Hepatic stellate cell (primary cell): ENCODE results near the gene EPHA10.
"Not testable (repeated sequence)": the region's sequence is repeated elsewhere in the genome, so short reads cannot be mapped to it uniquely, and the experiment has no call there.

Source experiments
- DNase-seq: peaks from one replicate; pipeline ENCODE4 v3.0.0; 2011; ENCODE audit warnings: low spot score

The EPHA10 gene

DNA sequence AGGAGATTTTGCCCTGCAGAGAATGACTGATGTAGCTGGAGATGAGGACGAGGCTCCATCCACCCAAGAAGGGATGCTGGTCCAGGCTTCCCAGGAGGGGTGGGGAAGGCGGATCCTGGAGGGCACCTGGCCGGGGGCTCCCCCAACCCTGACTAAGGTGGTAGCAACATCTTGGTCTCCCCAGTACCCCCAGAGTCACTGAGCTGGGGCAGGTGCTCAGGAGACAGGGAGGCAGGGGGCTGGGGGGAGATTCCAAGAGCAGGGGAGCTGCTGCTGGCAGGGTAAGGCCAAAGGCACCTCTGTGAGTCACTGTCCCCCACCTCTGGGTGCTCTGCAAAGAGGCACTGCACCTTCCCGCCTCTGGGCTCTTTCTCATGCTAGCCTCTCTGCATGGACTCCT, 48.6 kb downstream of the EPHA10 start:
- DNase-seq, result no peak

DNA sequence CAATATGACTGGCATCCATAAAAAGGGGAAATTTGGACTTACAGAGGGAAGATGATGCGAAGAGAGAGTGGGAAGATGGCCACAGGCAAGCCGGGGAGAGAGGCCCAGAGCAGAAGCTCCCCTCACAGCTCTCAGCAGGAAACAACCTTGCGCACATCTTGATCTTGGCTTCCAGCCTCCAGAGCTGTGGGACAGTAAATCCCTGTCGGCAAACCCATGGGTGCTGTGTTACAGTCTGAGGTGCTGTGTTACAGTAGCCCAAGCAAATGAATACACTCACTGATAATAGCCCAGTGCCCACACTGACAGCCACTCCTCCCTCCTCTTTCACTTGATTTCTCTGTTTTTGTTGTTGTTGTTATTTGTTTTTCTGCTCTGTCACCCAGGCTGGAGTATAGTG, 50.2 kb downstream of the EPHA10 start:
- DNase-seq, result no peak

DNA sequence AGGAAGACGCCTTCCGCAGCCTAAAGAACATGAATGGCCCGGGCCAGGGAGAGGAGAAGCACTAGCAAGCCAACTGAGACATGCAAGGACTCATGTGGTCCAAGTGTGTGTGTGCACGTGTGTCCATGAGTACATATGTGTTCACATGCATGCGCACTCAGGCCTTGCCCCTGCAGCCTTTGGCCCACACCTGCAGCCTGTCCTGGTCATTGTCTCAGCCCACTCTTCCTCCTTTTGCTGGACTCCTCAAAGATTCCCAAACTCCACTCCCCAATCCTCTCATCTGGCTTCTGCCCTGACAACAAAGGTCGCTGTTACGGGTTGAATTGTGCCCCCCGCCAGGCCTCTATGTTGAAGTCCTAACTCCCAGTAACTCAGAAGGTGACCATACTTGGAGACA, 50.7 kb downstream of the EPHA10 start:
- no peak for DNase-seq

DNA sequence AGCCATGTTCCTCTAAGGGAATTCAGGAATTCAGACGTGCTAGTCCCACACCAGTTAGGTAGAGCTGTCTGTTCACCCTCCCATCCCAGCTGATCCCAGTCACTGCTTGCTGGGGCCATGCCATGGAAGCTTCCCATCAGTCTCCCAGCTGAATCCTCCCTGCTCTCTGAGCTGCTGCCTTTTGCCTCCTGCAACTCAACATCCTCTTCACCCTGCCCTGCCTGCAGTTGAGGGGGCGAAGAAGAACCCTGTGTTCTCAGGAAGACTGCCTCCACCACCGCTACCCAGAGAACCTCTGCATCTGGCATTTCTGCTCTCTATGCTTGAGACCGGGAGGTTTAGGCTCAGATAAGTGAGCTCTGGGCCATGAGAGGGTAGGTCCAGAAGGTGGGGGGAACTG, 56.4 kb downstream of the EPHA10 start:
- no peak for DNase-seq

DNA sequence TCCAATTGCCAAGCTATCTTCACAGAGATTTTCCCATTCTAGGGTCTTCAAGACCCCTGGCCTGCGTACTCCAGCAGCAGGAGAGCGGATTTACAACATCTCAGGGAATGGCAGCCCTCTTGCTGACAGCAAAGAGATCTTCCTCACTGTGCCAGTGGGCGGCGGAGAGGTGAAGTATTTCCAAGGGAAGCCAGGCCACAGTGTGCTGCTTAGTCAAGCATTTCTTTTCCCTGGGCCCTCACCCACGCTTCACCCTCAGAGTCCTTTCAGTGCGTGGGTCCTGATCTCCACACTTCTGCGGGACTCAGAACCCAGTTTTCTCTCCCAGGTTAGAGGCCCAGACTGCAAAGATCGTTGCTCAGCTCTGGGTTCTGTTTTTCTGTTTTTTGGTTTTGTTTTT, 59.5 kb downstream of the EPHA10 start:
- DNase-seq, result no peak

DNA sequence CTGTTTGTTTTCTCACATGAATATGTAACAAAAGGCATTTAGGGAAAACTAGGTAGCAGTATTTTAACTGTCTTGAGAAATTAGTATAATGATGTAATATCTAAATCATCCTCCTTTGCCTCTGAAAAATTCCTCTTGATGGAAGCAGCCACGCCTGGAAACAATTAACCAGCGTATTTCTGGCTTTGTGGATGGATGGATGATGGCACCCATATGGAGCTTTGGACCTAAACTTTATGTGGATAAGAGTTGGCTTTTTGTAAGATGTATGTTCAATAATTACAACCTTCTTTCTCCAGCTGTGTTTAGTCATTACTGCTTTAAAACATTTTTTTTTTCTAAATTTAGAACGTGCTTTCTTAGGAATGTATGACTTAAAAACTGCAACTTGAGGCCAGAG, 60.0 kb downstream of the EPHA10 start:
- DNase-seq, result no peak

DNA sequence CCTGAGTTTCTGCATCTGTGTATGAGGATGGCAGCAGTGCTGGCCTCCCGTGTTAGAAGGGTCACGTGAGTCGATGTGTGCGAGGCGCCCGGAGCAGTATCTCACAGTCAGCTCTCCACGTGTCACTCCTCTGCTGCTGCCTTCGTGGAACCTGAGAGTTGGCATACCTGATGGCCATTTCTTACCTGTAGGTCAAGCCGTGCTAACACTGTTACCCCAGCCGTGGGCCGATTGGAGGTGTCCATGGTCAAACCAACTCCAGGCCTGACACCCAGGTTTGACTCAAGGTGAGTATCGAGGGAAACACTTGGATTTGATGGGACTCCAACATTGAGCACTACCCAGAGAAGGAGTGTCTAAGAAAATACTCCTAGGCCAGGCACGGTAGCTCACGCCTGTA, 61.9 kb downstream of the EPHA10 start:
- no peak for DNase-seq

DNA sequence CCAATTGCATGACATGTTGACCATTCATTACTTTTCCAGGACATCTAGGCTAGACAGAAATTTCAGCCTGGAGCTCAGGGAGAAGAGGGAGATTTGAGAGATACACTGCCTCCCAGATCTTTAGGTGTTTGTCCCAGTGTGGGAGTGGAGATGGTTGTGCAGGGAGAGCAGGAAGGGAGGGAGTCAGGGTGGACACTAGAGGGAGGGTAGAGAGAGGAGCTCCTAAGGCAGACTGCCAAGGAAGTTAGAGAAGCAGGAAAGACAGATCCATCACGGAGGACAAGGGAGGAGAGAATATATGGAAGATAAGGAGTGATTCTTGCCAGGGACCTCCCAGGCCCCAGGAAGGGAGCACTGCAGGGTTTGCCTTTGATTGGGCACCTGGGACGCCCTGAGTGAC, 63.9 kb downstream of the EPHA10 start:
- no peak for DNase-seq

DNA sequence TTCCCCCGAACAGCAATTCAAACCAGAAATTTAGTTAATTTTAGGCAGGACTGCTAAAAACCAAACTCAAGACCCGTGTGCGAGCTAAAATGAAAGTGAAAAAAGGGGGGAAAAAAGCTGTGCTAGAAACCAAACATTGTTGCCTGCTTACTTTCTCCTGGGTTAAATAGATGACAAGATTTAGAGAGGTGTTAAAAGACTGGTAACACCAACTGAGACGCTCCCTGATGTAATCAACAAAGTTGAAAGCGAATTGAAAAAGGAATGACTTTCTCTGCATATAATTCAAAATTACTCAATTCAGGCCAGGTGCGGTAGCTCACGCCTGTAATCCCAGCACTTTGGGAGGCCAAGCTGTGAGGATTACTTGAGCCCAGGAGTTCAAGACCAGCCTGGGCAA, 65.8 kb downstream of the EPHA10 start:
- DNase-seq, result no peak

DNA sequence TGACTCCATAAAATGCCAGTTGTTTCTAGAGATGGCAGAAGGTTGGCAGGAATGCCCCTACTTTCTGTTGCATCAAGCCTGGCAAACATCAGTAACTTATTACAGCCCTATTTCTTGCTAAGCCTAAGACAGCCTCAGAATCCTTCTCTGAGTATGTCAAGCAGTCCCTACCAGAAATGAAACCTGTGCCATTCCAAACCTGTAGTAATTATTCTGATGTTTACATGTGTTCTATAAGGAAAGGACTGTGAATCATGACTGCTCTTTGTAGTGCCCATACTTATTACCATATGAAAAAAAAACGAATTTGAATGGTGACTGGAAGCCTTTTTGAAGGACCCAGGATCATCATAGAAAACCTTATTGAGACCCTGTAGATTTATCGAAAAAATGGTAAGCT, 67.2 kb downstream of the EPHA10 start:
- DNase-seq, result no peak

DNA sequence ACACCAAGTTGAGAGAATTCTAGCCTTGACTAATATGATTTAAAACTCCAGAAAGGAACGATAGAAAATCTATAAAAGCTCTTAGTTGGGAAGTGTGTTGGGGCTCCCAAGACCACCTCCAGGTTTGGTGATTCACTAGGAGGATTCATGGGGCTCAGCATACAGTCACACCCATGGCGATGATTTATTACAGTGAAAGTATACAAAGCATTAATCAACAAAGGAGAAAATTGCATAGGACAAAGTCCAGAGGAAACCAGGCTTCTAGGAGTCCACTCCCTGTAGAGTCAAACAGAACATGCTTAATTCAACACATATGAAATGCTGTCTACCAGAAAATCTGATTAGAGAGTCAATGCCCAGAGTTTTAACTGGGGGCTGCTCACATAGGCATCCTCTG, 67.8 kb downstream of the EPHA10 start:
- DNase-seq, result no peak

DNA sequence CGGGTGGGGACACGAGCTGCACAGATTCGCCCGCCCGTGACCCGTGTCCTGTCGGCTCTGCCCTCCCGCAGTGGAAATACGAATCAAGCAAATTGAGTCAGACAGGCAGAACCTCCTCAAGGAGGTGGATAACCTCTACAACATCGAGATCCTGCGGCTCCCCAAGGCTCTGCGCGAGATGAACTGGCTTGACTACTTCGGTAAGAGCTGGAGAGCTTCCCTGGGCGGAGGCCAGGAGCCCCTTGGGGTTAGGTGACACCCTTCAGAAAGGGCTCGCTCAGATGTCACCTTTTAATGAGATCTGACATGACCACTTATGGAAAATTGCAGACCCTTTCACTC, 72.1 kb downstream of the EPHA10 start:
- no peak for DNase-seq

DNA sequence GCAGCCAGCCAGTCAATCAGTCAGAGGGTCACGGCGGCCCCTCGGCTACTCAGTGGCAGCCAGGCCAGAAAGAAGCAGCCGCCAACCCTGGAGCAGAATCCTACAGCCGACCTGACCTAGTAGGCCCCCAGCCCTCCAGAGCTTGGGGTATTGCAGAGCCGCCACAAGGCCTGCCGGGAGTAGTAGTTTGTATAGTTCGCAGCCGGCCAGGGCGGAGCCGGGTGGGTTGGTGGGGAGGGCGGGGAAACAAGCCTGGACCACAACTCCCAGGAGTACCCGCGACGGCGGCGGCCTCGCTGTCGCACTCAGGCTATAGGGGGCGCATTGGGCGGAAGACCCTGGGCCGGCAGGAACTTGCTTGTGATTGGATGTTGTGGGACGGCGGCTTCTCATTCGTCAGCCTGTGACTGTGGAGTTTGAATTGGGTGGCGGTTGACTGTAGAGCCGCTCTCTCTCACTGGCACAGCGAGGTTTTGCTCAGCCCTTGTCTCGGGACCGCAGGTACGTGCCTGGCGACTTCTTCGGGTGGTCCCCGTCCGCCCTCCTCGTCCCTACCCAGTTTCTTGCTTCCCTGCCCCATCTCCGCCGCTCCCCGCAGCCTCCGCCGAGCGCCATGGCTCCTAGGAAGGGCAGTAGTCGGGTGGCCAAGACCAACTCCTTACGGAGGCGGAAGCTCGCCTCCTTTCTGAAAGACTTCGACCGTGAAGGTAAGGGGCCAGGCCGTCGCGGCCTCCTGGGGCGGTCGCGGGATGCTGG, 72.7 kb downstream of the EPHA10 start, which contains the start of gene CDCA8:
Gene CDCA8, plus strand, starts transcription at position 439 of the 756 bp plus-strand sequence. Its CDS starts 175 bp downstream, at position 614.
- peak; percentile 100 for DNase-seq

DNA sequence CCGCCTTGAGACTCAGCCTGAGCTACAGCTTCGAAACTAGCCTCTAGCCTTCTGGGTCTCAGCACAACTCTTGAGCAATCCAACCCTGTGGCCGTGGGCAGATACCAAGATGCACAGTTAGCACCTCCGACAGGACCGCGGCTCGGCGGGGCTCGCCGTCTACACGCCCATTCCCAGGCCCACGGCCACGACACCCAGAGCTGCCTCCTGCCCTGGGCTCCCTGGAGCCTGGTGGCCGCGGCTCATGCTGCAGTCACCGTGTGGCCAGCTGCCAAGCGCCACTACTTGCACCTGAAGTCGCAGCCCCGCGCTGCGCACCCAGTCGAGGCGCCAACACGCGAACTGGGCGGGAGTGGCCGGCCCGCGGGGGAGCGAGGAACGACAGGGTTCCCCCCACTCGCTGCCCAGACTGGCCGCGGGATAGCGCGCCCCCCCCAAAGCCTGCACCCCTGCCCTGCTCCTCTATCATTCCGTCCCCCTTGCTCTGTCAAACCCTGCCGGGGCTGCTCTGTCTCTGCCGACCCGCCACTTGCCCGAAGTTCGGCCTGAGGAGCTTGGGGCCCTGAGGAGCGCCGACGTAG, 73.3 kb downstream of the EPHA10 start:
- DNase-seq, result peak; percentile 22

DNA sequence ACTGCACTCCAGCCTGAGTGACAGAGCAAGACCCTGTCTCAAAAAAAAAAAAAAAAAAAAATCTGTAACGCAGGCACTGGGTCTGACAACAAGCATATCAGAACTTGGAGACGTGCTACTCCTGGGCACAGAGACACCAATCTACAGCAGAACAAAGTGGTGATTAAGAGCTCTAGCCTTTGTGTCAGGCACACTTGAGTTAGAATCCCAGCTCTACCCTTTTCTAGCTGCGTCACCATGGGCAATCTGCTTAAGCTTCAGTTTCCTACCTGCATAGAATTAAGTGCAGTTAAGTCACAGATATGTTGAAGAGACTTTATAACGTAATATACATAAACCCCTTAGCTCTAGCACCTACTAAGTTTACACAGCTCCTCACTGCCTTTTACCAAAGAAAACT, 76.0 kb downstream of the EPHA10 start:
- no peak for DNase-seq

DNA sequence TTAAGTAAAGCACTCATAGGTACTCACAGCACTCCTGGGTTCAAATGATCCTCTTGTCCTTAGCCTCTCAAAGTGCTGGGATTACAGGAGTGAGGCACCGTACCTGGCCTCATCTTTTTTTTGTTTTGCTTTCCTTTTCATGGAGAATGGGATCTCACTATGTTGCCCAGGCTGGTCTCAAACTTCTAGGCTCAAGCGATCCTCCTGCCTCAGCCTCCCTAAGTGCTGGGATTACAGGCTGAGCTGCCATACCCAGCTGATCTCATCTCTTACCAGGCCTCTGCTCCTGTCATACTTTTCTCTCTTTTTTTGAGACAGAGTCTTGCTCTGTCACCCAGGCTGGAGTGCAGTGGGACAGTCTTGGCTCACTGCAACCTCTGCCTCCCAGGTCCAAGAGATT, 77.2 kb downstream of the EPHA10 start:
- DNase-seq, result not testable (repeated sequence)

DNA sequence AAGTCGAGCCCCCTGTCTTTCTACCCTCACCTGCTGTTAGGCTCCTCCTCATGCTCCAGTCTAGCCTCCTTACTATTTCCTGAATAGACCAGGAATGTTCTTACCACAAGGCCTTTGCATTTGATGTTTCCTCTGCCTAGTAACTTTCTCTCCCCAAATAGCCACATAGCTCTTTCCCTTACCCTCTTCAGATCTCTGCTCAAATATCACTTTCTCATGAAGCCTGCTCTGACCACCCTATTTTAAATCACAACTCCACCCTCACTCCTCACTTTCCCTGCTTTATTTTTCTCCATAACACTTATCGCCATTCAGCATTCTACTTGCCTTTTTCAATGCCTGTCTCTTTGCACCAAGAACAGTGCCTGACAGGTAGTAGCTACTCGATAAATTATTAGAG, 79.2 kb downstream of the EPHA10 start:
- no peak for DNase-seq

DNA sequence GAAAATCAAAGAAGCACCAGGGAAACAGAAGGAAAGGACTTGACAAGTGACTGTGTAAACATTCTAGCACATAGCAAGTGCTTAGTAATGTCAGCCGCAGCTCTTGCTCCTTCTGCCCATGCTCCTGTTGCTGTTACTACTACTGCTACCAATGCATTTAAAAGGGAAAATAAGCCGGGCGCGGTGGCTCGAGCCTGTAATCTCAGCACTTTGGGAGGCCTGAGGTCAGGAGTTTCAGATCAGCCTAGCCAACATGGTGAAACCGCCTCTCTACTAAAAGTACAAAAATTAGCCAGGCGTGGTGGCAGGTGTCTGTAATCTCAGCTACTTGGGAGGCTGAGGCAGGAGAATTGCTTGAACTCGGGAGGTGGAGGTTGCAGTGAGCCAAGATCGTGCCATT, 80.7 kb downstream of the EPHA10 start:
- DNase-seq, result not testable (repeated sequence)

DNA sequence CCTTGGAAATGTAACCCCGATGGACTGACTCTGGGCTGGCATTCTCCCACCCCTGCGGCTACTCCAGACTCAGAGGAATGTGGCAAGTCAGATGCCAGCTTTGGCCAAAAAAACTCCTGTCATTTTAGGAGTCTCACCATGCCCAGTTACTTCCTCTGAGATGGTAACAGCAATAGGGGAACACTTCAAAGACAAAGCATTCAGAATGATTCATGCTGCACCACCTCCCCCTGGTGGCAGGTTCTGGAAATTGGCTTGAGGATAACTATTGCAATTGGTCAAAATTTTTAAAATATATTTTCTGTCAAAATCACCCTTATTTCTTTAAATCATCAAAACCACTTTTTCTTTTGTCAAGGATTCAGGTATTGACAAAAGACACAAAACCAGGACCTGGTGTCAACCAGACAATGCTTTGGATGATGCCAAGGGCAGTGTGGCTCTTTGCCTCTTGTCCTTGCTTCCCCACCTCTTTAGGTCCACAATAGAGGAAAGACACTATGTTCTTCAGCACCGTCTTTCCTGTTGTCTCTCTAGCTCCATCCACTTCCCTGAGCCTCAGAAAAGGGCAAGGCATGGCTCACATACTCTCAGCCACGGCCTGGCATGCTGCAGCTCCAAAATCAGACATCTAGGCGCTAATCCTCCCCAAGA, 82.5 kb downstream of the EPHA10 start:
- DNase-seq, result peak; percentile 62

DNA sequence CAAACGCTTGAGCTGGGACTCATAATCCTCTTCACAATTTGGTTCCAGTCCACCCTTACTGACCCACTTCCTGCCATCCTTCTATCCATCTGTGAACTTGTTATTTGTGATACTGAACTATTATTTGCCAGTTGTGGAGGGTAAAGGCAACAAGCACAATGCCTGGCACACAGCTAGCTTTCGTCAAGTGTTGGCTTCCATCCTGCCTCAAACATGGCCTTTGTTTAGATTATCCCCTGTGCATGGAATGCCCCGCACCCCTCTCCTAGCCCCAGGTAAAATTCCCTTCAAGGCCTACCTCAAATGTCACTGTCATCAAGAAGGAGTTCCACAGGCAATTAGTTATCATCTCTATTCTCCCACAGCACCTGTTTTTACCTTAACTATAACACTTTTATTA, 84.0 kb downstream of the EPHA10 start:
- no peak for DNase-seq

DNA sequence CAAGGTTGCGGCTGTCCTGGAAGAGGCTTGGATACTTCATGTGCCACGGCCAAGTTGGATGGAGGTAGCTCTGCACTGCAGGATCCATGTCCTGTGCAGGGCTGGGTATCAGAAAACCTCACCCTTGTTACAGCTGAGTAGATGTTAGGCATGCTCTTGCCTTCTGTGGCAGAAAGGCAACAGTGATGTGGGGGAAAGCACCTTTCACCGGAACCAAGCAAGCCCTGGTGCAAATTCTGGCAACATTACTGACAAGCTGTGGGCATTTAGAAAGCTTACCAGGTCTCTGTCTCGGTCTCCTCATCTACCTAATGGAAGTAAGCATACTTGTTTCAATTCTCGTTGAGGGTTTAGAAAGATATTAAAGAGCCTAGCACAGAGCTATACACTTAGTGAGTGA, 87.1 kb downstream of the EPHA10 start:
- no peak for DNase-seq

DNA sequence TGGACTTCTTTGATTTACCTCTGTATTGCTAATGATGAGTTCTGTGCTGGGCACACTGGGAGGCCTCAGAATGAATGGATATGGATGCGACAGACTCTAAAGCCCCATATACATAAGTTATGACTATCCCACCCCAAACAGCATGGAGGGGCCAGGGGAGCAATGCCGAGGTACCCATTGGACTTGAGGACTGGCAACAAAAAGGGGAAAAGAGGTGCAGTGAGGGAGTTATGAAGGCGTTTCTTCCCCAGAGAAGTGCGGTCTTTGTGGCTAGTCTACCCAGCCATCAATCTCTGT, 87.8 kb downstream of the EPHA10 start:
- no peak for DNase-seq

DNA sequence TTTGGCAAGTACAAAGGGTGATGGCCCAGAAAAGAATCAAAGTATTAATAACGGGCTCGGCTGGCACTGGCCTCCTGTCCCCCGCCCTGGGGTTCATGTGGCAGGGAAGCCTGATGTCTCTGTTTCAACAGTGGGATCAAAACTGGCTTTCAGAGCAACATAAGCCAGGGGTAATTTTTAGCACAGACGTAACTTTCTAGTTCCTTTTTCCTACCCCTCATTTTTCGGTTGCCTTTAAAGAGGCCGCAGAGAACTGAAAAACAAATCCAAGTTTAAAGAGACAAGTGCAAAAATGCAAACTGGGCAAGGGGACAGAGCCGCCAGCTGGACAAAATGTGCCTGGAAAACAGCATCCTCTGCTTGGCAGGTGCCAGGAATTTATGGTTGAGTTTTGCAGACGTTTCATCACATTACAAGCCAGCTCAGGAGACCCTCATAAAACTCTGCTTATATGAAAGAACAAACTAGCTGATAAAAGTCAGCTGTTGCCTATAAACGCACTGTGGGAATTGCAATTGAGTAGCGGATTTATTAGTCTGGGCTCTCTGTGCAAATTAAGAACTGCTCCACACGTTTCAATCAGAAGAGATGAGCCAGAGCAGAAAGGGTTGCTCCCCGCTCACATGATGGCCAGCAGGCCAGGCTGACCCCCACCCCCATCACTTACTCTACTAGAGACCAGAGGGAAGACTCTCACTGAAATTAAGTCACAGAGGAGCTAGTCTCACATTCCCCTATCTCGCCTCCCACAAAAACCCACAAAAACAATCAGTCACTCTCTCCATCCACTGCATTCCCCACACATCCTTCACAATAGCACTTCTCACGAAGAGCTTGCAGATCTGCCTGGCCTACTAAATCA, 88.4 kb downstream of the EPHA10 start:
- DNase-seq, result no peak
